Upper lobe of left lung (tissue), 4 donors: ENCODE measurements around the gene KCNE4.

Experiments used
- CTCF ChIP-seq, 6 experiments: fragments of 450-650 bp in 4 of 6; fragments of 200-600 bp in 2 of 6; sonication (generic) in 2 of 6; IDR thresholded peaks; one replicate each; pipeline ENCODE4 v1.5.1; 2016 to 2019; ENCODE audit warnings: antibody characterized with exemption in 6 of 6
- POLR2A ChIP-seq, 4 donors: fragments of 450-650 bp; IDR thresholded peaks; one replicate each; pipeline ENCODE4 v1.5.1; 2016 to 2017; ENCODE audit warnings: antibody characterized with exemption in 4 of 4, mild to moderate bottlenecking in 2 of 4

- TF ChIP-seq POLR2A (IDR thresholded peaks at IDR 0.05) (no peak), CTCF (IDR thresholded peaks at IDR 0.05) (no peak)
Measured at GRCh38 chr2:223069988-223070387, 18.0 kb downstream of the KCNE4 start.
